ENCODE measurements around the gene C9orf152. TPM values are rescaled to one million over a fixed set of nuclear protein-coding genes. Genes with fewer than 3 reads are reported as not detected.

C9orf152 gene
- total RNA-seq, 1 experiment from 2014 or later = 0.95 TPM

- no peaks in the 10 kb centered on the region for H3K9me3 ChIP-seq (ENCODE audit: low read length)
- no peak for DNase-seq
These were observed 16.3 kb downstream of the C9orf152 start for GRCh38 chr9:110191615-110192014.

GRCh38 chr9:110189559-110190320 is 18.2 kb downstream of the C9orf152 start:
- DNase-seq (no peak), ATAC-seq (no peak)
- Histone ChIP-seq H3K27ac (ENCODE audit: low read length) (no peak overlapping the region), H3K9ac (ENCODE audit: low read length) (no peak overlapping the region), H3K4me1 (ENCODE audit: insufficient read depth, low read length) (peaks cover 7% of the 10 kb centered on the region), H3K36me3 (ENCODE audit: low read depth, low read length) (no peaks in the 10 kb centered on the region), H3K27me3 (ENCODE audit: low read length) (no peaks in the 10 kb centered on the region), H3K9me3 (ENCODE audit: low read length) (no peaks in the 10 kb centered on the region), H3K4me2 (ENCODE audit: low read length) (no peak overlapping the region), H4K20me1 (ENCODE audit: low read length) (no peaks in the 10 kb centered on the region), H3F3A (ENCODE audit: low read length, unreplicated experiment) (no peaks in the 10 kb centered on the region), H2AFZ (ENCODE audit: low read length) (no peak overlapping the region), H3K79me2 (ENCODE audit: low read length) (no peaks in the 10 kb centered on the region), H3K4me3 (ENCODE audit: low read length) (no peak overlapping the region), H3K9me2 (replicated peaks; ENCODE audit: low read length) (no peaks in the 10 kb centered on the region)
- TF ChIP-seq EZH2phosphoT487 (IDR thresholded peaks at IDR 0.05; ENCODE audit: borderline replicate concordance, low read length) = no peak
- no peak for TF ChIP-seq EZH2 (IDR thresholded peaks at IDR 0.05; ENCODE audit: low read length, unreplicated experiment)
- TF ChIP-seq CTCF (conservative IDR thresholded peaks at IDR 0.05; ENCODE audit: low read depth, low read length) = no peak
- intact Hi-C loops (cut with micrococcal nuclease) = no loop called here
- ChIA-PET CTCF (no interaction called here), POLR2A (ENCODE audit: unreplicated experiment) (no interaction called here)
- no TSS peak for BruUV-seq (replicated peaks)

More at GRCh38 chr9:110191615-110192014, 16.3 kb downstream of the C9orf152 start:
- no TSS peak for BruUV-seq (replicated peaks)
- intact Hi-C loops (cut with micrococcal nuclease) = no loop called here
- POLR2A ChIA-PET (ENCODE audit: unreplicated experiment) = no interaction called here
- Histone ChIP-seq H3K27ac (ENCODE audit: low read length) (no peak overlapping the region), H3K4me3 (ENCODE audit: low read length) (no peak overlapping the region), H3K4me2 (ENCODE audit: low read length) (no peak overlapping the region), H2AFZ (ENCODE audit: low read length) (no peak overlapping the region), H3K79me2 (ENCODE audit: low read length) (no peaks in the 10 kb centered on the region), H3K4me1 (ENCODE audit: insufficient read depth, low read length) (peaks cover 4% of the 10 kb centered on the region), H3K9ac (ENCODE audit: low read length) (no peak overlapping the region), H3K27me3 (ENCODE audit: low read length) (no peaks in the 10 kb centered on the region), H4K20me1 (ENCODE audit: low read length) (no peaks in the 10 kb centered on the region), H3K9me2 (replicated peaks; ENCODE audit: low read length) (no peaks in the 10 kb centered on the region), H3K36me3 (ENCODE audit: low read depth, low read length) (no peaks in the 10 kb centered on the region), H3F3A (ENCODE audit: low read length, unreplicated experiment) (no peaks in the 10 kb centered on the region)
- TF ChIP-seq EZH2 (IDR thresholded peaks at IDR 0.05; ENCODE audit: low read length, unreplicated experiment) = no peak
- ATAC-seq = no peak
- CTCF ChIA-PET = no interaction called here

- DNase-seq (no peak), ATAC-seq (no peak)
- Histone ChIP-seq H3K27ac (ENCODE audit: low read length) (no peak overlapping the region), H3K79me2 (ENCODE audit: low read length) (no peaks in the 10 kb centered on the region), H3K27me3 (ENCODE audit: low read length) (no peaks in the 10 kb centered on the region), H3K4me2 (ENCODE audit: low read length) (no peak overlapping the region), H3F3A (ENCODE audit: low read length, unreplicated experiment) (no peaks in the 10 kb centered on the region), H3K4me3 (ENCODE audit: low read length) (no peak overlapping the region), H3K9me2 (replicated peaks; ENCODE audit: low read length) (no peaks in the 10 kb centered on the region), H3K36me3 (ENCODE audit: low read depth, low read length) (no peaks in the 10 kb centered on the region), H3K9ac (ENCODE audit: low read length) (no peak overlapping the region), H3K9me3 (ENCODE audit: low read length) (no peaks in the 10 kb centered on the region), H2AFZ (ENCODE audit: low read length) (no peak overlapping the region), H4K20me1 (ENCODE audit: low read length) (no peaks in the 10 kb centered on the region), H3K4me1 (ENCODE audit: insufficient read depth, low read length) (peaks cover 4% of the 10 kb centered on the region)
- BruUV-seq (replicated peaks) = no TSS peak
- ChIA-PET POLR2A (ENCODE audit: unreplicated experiment) (no interaction called here), CTCF (no interaction called here)
- TF ChIP-seq EZH2phosphoT487 (IDR thresholded peaks at IDR 0.05; ENCODE audit: borderline replicate concordance, low read length) (no peak), EZH2 (IDR thresholded peaks at IDR 0.05; ENCODE audit: low read length, unreplicated experiment) (no peak), CTCF (conservative IDR thresholded peaks at IDR 0.05; ENCODE audit: low read depth, low read length) (no peak)
- intact Hi-C loops (cut with micrococcal nuclease) = no loop called here
These were observed 19.0 kb downstream of the C9orf152 start for GRCh38 chr9:110188991-110189390.
